ENCODE measurements around the gene ATP5F1E. TPM values are rescaled to one million over a fixed set of nuclear protein-coding genes. Genes with fewer than 3 reads are reported as not detected.
A peak's percentile ranks its signal among the peaks of the same experiment; 100 is the strongest.

The ATP5F1E gene
- total and polyA plus RNA-seq, 9 of the 15 experiments (the other 6 are each of a cell fraction or from before 2014, with no cell fraction given), result 60.3 to 162 (median 113) TPM

- no peak for TF ChIP-seq CBX5 (IDR thresholded peaks at IDR 0.05; ENCODE audit: borderline replicate concordance, low read depth)
- 0 out of 2 replicates have a peak, but pooled peaks have one; percentile 37 for TF ChIP-seq DIDO1 (tag; IDR thresholded peaks at IDR 0.05; ENCODE audit: low read depth)
- no peak for TF ChIP-seq ZNF274 (IDR thresholded peaks at IDR 0.05; ENCODE audit: borderline replicate concordance, low read depth, low read length)
- TF ChIP-seq PHB (CRISPR knock-in tag; IDR thresholded peaks at IDR 0.05), result peak; percentile 15; the same call in 1 of the 2 replicates
- no peak for TF ChIP-seq KLF16 (IDR thresholded peaks at IDR 0.05)
- TF ChIP-seq KLF1 (tag; IDR thresholded peaks at IDR 0.05), result peak; percentile 86
- peak; percentile 89; the same call in 1 of the 2 replicates for TF ChIP-seq ZBTB26 (CRISPR knock-in tag; IDR thresholded peaks at IDR 0.05)
- TF ChIP-seq DDX20 (tag; IDR thresholded peaks at IDR 0.05; ENCODE audit: low read depth), result no peak
- TF ChIP-seq RAD21 (CRISPR knock-in tag; conservative IDR thresholded peaks at IDR 0.05 in 1 of 2, IDR thresholded peaks at IDR 0.05 in 1 of 2), result peak in 1 of 2 experiments; percentile 13; a peak in 1 of 4 replicates
- TF ChIP-seq ZNF184 (CRISPR knock-in tag; IDR thresholded peaks at IDR 0.05), result no peak
- peak; percentile 75; the same call in 1 of the 2 replicates for TF ChIP-seq ZNF668 (CRISPR knock-in tag; IDR thresholded peaks at IDR 0.05)
- TF ChIP-seq POLR2A (conservative IDR thresholded peaks at IDR 0.05), result peak; percentile 96
- TF ChIP-seq CTBP1 (IDR thresholded peaks at IDR 0.05; ENCODE audit: borderline replicate concordance), result peak; percentile 74
- TF ChIP-seq CREBBP (IDR thresholded peaks at IDR 0.05; ENCODE audit: low read depth, low read length), result no peak
- peak; percentile 83 for TF ChIP-seq VEZF1 (CRISPR knock-in tag; IDR thresholded peaks at IDR 0.05)
- TF ChIP-seq ATF6 (CRISPR knock-in tag; IDR thresholded peaks at IDR 0.05), result 0 out of 2 replicates have a peak, but pooled peaks have one; percentile 62
- peak; percentile 94 for TF ChIP-seq ZNF449 (CRISPR knock-in tag; IDR thresholded peaks at IDR 0.05)
- TF ChIP-seq TFAP4 (CRISPR knock-in tag; IDR thresholded peaks at IDR 0.05; ENCODE audit: borderline replicate concordance), result peak; percentile 84
- no peak for TF ChIP-seq SREBF1 (IDR thresholded peaks at IDR 0.05; ENCODE audit: borderline replicate concordance, low read depth, low read length)
- no peak for TF ChIP-seq SIX5 (IDR thresholded peaks at IDR 0.05; ENCODE audit: borderline replicate concordance in 1 of 2, insufficient read depth in 1 of 2, low read depth in 1 of 2, low read length in 2 of 2)
- peak; percentile 98 for TF ChIP-seq ZNF584 (CRISPR knock-in tag; IDR thresholded peaks at IDR 0.05; ENCODE audit: low read depth)
Observed at GRCh38 chr20:59032023-59032712, at the start of gene ATP5F1E (continued).
